Measurements from ENCODE around the gene ANKH.

The ANKH gene

GRCh38 chr5:14732991-14733390 lies 138.6 kb downstream of the ANKH start:
- no peak for DNase-seq

- DNase-seq, result no peak
These were observed 140.7 kb downstream of the ANKH start for GRCh38 chr5:14730881-14731280.

DNA sequence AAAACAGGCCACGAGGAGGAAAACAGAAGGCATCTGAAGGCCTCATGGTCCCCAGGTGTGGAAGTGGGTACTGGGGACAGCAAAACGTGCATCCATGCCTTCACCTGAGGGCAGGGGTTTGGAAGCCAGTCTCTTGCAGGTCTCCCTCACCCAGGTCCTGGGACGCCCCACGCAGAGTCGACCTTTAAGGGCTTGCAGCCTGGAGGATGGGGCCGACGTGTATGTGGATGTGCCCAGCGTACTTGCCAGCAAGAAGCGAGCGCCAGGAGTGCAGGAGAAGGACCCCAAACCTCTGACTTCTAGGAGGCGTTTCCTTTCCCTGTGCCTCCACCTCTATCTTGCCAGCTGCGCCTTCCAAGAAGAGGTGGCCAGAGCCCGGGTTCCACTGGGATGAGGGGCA lies 141.1 kb downstream of the ANKH start:
- no peak for DNase-seq

DNA sequence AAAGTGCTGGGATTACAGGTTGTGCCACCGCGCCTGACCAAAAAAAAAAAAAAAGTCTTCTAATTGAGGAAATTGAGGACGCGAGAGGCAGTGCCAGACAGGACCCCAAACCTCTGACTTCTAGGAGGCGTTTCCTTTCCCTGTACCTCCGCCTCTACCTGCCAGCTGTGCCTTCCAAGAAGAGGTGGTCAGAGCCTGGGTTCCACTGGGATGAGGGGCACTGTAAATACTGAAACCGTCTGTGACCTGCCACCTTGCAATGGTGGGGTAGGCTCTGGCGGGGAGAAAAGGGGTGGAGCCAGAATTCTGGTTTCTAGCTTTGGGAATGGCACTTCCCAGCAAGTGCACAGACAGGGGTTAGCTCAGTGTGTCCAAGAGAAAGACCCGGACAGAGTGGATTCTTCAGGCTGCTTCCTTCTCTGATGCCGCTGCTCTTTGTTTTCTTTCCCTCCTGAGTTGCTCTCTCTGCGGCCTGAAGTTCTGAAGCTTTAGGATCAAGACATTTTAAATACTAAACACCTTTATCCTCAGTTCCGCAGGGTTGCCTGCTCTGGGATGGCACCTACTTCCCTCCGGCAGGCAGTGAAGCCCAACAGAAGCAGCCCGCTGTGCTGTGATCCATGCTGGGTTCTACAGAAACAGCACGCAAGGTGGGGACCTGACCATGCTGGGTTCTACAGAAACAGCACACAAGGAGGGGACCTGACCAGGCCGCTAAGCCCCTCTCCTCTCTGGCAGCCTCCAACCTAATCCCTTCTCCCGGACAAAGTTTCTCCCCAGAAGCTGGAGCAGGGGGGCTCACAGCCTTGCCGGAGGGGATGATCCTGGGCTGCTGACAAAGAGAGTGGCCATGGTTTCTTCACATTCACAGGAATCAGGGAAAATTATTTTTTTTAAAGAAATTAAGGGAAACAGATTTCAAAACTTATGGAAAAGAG lies 141.9 kb downstream of the ANKH start:
- DNase-seq, result no peak

DNA sequence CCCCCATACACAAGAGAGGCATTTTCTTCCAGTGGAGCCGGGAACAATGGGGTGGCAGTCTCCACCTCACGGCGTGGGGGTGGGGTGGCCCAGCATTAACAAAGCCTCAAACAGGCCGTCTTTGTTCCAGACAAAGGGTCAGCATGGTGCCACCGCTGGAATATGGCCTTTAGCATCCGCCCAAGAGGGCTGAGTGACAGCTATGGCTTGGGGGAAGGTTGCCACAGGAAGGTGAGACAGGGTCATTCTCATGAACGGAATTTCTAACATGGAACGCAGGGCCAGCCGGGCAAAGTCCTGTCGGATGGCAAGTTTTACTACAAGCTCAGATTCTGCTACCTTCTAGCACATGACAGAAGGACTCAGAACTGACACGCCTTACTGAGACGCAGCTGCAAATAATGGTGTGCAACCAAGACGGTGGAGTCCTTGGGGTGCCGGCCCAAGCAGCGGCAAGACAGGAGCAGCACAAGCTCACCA lies 143.1 kb downstream of the ANKH start:
- DNase-seq, result no peak

GRCh38 chr5:14727928-14728458 lies 143.6 kb downstream of the ANKH start:
- DNase-seq, result no peak

DNA sequence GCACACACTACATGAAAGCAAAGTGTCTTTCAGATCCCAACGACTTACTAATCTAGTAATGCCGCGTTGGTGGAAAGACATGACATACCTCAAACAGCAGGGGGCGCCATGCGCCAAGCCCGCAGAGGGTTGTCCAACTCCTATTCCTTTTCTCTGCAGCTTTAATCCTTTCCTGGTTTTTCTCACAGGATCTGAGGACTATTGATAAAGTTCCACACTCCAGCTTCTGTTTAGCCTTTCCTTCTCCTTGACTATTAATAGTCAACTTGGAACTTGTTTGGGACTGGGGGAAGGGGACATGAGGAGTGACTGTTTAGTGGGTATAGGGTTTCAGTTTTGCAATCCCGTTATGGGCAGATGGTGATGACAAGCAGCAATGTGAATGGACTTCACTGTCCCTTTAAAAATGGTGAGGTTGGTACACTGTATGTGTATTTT lies 144.1 kb downstream of the ANKH start:
- DNase-seq, result peak; percentile 72

DNA sequence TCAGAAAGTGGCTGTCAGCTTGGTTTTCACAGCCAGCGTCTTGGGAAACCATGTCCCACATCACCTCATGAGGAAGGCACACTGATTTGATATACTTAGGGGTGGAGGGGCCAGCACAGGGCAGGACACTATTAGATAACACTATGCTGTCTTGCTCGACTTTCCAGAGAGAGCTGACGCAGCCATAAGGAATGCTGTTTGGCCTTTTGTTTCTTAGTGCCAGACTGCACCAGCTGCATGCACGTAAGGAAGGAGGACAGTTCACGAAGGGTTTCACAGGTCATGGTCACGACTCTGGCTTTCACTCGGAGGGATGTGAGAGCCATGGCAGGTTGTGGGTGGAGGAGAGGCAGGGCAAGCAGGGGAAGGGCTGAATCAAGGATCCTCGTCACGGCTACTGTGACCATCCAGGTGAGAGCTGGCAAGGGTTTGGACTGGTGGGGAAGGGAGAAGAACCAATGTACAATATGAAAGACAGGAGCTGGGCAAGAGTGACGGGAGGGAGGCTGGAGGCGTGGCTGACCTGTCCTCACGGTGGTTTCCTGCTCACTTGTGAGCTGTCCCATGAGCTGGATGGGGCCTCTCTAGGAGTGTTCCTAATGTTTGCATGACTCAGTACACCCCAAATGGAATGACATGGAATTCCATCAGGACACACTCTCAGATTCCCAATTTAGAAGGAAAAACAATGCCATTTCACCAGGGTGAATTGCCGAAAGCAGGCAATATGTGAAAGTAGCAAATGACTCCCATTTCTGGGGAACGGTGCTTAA lies 145.3 kb downstream of the ANKH start:
- DNase-seq, result no peak

- no peak for DNase-seq
These were observed 146.9 kb downstream of the ANKH start for GRCh38 chr5:14724633-14725032.

DNA sequence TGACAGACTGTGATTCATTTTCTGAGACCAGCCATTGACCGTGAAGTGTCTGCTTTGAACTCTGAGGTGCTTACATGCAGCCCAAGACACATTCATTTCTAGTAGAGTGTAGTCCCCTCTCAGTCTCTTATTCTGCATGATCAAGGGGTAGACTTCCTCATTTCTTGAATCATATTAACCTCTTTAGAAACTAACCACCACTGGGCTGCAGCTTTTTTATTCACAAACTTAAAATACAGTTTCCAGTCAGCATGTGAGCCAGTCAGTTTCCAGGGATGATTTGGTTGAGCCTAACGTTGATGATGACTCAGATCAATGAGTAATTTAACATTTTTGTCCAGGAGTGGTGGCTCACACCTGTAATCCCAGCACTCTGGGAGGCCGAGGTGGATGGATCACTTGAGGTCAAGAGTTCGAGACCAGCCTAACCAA lies 147.9 kb downstream of the ANKH start:
- DNase-seq, result no peak

DNA sequence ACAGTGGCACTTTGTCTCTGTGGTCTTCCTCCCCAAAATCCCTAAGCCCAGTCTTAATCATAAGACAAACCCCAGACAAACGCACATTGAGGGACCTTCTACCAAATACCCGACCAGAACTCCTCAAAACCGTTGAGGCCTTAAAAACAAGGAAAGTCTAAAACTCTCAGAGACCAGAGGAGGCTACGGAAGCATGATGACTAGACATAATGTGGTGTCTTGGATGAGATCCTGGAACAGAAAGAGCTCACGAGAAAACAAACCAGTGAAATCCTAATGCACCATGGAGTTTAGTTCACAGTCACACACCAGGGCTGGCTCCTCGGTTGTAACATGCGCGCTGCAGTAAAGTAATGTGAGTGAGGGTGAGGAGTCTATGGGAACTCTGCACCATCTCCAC lies 148.7 kb downstream of the ANKH start:
- no peak for DNase-seq

- no peak for DNase-seq
These were observed 149.5 kb downstream of the ANKH start for GRCh38 chr5:14721990-14722656.

GRCh38 chr5:14720236-14720923 lies 151.2 kb downstream of the ANKH start:
- no peak for DNase-seq

DNA sequence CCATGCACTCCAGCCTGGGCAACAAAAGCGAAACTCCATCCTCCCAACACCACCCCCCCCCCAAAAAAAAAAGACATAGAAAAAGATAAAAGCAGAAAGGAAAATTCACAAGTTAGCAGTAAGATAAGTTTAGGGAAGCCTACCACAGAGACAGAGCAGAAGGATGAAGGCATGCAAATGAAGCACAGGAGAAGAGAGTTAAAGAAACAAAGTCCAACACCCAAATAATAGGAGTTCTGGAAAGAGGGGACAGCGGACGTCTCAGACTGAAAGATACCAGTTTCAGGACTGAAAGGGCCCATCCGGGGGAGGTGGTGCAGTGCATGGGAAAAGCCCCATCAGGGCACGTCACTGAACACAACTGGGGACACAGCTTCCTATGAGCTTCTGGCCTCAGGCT lies 152.8 kb downstream of the ANKH start:
- DNase-seq, result no peak

DNA sequence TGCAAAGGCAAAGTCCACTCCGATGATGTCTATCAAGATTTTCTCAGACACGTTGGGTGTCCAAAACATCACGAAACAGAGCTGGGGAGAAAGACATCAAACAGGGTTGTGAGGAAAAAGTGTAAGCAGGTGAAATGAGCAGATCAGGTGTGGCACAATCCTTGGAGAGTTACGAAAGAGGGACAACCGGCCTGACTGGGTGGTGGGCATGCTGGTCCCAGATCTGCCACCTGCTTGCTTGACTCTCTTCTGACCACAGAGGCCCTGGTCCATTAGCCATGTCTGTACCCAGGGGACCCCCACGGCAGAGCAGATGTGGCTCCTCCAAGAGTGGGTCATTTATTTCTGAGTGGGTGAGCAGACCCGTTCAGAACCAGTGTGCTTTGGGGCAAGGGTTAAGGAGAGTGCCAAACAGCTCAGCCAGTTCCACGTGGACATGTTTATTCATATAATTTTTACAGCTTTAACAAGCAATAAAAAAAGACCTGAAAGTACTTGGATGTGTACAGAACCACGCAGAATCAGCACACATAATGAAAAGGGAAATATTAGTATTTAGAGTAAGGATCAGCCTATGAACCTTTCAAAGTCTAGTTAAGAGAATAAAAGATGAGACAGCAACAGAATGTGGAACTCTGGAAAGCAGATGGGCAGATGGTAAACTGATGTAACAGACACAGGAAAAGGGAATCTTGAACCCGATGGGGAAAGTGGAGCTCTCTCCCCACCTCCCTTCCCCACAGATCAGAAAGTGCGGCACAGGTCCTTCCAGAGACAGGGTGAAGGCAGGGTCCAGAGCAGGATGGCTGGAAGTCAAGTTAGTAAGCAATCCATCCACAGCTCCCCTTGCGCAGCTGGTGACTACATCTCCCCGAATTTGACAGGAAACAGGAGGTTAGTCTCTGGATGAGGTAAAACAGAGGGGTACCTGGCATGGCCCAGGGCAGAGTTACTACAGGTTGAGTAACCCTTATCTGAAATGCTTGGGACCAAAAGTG lies 154.5 kb downstream of the ANKH start:
- DNase-seq, result no peak

DNA sequence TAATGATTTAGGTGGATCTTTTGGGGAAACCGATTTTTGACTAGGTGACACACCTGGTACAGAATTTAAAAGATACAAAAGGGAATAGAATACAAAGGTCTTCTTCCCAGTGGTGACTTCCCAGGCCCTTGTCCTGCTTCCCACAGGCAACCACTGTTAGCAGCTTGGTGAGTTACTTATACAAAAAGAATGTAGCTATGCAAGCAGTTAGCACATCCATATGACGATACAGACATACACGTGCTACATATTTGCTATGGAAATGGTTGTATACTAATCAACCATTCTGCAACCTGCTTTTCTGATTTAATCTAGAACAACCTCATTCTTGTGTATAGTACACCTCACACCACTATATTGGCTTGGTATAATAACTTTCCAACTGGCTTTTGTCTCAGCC lies 156.1 kb downstream of the ANKH start:
- DNase-seq, result no peak

GRCh38 chr5:14714706-14715105 lies 156.9 kb downstream of the ANKH start:
- peak; percentile 2 for DNase-seq

DNA sequence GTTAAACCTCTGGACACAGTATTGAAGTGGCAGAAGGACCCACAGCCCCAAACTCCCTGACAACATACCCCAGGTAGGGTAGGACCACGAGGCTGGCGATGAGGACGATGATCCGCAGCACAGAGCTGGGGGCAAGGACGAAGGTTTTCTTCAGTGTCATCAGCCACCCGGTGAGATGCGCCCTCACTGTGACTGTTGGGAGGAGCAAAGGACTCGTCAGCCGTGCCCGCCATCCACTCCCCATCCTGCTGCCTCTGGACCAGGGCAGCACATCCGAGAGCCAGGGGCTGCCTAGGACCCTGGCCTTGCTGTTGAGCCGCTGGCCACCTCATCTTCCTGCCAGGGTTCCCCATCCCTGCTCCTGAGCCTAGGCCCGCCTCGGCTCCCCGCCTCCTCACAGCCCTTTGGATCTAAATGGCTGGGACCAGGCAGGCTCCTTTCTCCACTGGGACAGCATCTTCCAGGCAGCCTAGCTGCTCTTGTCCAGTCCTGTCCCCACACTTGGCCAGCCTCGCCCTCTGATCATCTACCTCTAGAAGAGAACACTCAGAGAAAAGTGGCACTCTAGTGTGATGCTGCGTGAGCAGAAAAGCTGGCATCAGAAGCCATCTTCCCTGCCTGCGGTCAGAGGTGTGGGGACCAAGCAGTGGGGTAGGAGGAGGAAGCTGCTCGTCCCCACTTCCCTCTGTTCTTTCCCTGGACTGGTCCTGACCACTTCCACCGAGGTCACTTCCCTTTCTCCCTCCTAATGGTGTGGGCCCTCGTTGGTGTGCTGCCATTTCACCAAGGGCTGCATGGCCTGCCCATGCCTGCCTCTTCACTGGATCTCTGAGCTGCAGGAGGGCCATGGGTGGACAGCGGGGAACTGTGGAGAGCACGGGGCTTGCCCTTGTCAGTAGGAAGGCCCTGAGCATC lies 157.8 kb downstream of the ANKH start:
- DNase-seq, result no peak

DNA sequence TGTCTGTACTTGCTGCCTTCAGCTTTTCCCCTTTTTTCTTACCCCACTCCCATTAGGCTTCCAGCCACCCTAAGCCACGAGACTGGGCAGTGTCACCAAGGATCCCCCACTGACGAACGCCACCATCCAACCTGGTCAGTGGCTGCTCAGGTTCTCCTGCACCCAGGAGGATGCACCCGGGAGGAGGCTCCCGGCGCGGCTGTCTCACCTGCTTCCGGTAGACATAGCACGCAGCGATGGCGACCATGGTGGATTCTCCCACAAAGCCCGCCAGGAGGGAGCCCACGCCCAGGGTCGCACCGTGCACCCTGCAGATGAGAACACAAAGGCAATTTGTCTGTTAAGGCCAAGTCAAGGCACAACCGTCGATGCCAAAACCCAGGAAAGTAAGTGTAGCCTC lies 158.9 kb downstream of the ANKH start:
- DNase-seq, result no peak

GRCh38 chr5:14712131-14712530 lies 159.4 kb downstream of the ANKH start:
- no peak for DNase-seq
